H54 (cell line): Measurements from ENCODE around the gene DLG4.
A peak's percentile ranks its signal among the peaks of the same experiment; 100 is the strongest.

ENCODE experiments used
- DNase-seq: peaks from one replicate; pipeline ENCODE4 v3.0.0; 2011; ENCODE audit warnings: low spot score, mixed read lengths; ENCODE audit not compliant: insufficient read length
- FAIRE-seq: peaks from 3 replicates; lab custom pipeline; 2011; peaks lifted over from hg19 to GRCh38; lab: Jason Lieb, UNC
- POLR2A ChIP-seq: IDR thresholded peaks from 2 replicates; pipeline ENCODE4 v1.6.1; 2011; ENCODE audit warnings: low read depth, mild to moderate bottlenecking, low read length

DLG4 gene

DNA sequence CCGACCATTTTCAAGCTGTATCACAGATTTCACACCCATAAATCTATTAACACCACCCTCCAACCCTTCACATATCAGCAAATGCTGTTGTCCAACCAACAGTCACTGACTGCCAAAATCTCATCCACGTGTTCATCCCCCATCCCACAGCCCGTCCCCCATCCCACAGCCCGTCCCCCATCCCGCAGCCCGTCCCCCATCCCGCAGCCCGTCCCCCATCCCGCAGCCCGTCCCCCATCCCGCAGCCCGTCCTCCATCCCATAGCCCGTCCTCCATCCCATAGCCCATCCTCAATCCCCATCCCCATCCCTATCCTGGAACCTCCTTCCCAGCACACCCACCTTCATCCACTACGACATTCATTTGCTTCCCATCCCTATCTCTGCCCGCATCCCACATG is 14.1 kb downstream of the DLG4 start:
- TF ChIP-seq POLR2A = no peak
- no peak for DNase-seq
- FAIRE-seq = no peak

DNA sequence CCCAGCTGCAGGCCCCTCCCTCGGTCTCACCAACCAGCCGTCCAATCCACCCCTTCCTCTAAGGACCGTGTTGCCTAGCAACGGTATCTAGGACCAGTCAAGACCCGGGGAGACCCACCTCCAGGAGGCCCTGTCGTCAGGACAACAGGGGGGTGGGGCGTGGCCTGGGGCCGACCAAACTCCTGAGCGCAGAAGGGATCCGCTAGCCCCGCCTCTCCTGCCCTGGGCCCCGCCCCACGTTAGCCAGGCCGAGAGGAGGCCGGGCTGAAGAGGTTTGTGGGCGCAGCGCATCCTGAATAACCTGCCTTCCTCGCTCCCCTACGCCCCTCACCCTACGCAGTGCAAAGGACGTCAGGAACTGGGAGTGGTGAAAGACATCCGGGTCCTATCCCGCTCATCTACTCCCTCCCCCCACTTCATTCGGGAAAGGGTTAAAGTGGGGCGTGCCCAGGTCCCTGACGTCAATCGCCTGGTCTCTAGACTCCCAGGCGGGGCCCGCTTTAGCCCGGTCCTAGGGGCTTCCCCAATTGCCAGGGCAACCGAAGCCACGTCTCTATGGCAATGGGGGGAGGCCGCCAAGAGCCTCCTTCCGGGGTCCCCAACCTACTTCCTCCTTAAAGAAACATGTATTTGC is 14.7 kb downstream of the DLG4 start:
- TF ChIP-seq POLR2A = no peak
- no peak for DNase-seq
- FAIRE-seq = no peak

DNA sequence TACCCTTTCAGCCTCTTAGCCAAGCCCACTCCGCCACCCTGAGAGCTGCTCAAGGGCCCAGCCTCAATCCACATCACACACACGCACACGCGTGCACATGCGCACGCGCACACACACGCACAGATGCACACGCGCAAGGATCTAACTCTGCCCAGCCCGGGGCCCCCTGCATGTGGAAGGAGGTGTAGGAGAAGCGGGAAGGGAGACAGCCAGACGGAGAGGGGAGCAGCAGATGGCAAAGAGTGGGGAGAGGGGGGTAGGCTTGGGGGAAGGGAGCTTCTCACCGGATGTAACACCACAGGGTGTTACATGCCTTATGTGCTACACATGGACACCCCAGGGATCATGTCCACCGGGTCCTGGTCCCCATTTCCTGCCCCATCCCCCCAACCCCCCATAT is 15.3 kb downstream of the DLG4 start:
- no peak for DNase-seq
- FAIRE-seq = no peak
- no peak for TF ChIP-seq POLR2A

DNA sequence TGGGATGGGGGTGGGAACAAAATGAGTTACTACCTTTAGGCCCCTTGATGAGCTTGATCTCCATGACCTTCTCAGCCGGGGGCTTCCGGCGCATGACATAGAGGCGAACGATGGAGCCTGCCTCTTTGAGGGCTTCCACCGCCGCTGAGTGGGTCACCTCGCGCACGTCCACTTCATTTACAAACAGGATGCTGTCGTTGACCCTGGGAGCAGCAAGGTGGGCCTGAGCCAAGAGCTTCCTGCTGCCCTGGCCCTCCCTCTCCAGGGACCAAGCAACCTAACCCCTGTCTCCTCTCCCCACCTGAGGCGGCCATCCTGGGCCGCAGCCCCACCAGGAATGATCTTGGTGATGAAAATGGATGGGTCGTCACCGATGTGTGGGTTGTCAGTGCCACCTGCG is 16.2 kb downstream of the DLG4 start:
- DNase-seq = no peak
- FAIRE-seq = no peak
- no peak for TF ChIP-seq POLR2A

DNA sequence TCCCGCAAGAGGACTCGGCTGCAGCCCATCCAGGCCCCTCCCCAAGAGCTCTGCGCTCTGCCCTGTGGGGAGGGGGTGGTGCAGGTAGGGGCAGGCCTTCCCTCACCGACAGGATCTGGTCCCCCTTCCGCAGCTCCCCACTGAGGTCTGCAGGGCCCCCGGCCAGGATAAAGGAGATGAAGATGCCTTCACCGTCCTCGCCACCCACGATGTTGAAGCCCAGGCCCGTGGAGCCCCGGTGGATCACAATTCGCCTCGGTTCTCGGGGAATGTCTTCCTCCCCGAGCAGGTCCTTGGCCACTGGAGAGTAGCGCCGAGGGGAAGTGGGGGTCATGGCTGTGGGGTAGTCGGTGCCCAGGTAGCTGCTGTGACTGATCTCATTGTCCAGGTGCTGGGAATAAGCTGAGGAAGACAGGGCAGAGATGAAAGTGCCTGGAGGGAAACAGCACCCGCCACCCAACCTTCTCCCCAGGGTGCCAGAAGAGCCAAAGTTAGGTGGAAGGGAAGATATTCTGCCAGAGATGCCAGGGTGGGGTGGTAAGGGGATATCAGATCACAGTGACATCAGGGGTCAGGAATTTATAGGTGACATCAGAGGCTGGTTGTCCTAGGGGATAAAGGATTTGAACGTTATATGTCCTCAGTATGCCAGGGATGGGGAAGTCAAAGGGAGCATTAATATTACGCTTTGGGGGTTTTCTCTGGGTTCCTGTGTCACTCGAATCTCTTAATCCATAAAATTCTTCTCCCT is 22.8 kb downstream of the DLG4 start:
- no peak for DNase-seq
- no peak for FAIRE-seq
- TF ChIP-seq POLR2A = no peak

DNA sequence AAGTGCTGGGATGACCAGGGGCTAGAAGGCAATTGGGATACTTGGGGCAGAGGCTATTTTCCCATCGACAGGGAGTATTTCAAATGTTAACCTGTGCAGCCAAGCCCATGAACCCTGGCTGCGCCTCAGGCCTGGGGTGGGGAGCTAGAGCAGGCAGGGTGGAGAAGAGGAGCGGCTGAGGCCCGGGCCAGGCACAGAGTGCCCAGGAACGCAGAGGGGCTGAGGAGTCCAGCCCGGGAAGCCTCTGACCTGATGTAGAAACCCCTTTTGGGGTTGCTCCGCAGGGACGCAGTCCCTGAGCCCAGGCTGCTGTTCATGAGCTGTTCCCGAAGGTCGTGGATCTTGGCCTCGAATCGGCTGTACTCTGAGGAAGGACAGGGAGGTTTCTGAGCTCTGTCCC is 23.7 kb downstream of the DLG4 start:
- no peak for TF ChIP-seq POLR2A
- FAIRE-seq (no peak), DNase-seq (no peak)

DNA sequence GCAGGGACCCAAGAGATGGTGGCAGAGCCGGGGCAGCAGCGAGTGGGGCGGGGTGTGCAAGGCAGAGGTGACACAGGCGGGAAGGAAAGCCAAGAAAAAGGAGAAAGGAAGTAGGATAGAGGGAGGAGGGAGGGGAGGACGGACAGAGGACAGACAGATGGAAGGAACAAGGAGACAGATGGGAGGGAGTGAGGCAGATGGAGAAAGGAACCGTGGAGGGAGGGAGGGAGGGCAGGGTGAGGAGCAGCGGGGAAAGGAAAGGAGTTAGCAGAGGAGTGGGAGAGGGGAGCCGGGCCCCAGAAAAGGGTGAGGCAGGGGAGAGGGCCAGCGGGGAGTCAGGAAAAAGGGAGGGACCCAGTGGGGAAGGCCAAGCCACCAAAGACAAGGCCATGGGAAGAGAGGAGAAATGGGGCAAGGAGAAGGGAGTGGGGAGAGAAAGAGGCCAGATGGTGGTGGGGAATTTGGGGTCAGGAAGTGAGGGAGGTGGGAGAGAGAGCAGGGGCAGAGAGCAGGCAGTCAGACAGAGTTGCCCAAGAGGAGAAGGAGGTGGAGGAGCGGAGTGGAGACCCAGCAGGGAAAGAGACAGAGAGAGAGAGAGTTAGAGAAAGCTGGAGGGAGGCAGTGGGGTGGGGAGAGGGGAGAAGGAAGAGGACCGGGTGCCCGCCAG is 27.2 kb downstream of the DLG4 start:
- FAIRE-seq (no peak), DNase-seq (no peak)
- no peak for TF ChIP-seq POLR2A

DNA sequence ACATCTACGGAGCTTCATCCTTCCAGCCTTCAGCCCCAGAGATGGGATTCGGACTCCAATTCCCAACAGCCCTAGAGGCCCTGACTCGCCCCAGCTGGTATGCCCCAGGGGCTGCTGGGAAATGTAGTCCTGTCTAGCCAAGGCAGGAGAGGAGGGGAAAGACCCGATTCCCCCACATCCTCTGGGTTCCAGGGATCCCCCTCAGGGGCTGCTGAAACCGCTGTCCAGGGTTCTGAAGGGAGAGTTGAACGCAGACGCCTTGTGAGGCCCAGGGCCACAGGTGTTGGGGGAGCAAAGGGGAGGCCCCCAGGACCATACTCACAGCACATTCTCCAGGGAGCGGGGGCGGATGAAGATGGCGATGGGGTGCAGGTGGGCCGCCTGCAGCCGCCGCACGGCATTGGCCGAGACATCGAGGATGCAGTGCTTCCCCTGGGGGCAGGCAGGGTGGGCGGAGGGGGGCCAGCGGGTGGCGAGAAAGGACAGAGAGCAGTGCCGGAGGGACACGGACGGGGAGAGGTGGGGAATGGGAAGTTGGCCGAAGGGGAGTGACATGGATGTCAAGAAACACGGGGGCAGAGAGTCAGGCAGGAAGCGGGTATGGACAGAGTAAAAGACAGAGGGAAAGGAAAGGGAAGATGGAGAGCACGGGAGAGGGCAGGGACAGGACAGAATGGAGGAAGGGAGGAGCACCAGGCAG is 27.9 kb downstream of the DLG4 start:
- DNase-seq = peak; percentile 83
- no peak for FAIRE-seq
- no peak for TF ChIP-seq POLR2A

DNA sequence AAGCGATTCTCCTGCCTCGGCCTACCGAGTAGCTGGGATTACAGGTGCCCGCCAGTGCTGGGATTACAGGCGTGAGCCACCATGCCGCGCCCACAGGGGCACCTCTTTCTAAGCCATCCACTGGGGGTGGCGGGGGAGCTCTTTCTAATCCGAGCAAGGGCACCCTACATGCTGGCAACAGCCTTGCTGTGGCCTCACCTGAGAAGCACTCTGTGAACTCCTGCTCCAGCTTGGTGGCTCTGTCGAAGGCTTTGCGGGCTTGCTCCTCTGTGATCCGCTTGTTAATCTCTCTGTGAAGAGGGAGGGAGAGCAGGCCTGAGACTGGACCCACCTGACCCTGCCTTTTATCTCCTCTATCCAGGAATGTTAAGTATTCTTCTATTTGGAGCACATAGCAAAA is 28.6 kb downstream of the DLG4 start:
- TF ChIP-seq POLR2A = no peak
- FAIRE-seq = no peak
- DNase-seq = no peak

DNA sequence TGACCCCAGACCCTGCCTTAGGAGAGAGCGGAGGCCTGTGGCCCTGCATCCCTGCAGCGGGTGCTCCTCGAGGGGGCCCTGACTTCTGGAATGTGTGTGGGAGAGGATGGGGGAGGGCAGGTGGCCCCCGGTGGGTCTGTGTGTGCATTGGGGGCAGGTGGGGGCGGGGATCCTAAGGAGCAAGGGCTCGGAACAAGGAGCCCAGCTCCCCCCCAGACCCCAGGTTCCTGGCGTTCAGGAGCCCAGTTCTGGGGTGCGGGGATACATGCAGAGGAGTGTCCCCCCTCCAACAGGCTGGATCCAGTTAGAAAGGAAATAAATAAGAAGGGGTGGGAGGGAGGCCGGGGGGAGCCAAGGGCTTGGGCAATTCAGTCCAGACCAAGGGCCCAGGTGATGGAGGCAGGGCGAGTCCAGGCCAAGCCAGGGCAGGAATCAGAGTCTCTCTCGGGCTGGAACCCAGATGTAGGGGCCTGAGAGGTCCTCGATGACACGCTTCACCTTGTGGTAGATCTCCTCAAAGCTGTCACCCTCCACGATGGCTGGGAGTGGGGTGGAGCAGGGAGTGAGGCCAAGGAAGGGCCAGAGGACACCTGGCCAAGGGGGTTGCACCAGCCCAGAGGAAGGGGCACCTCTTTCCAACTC is 29.2 kb downstream of the DLG4 start:
- TF ChIP-seq POLR2A = no peak
- DNase-seq (no peak), FAIRE-seq (no peak)

DNA sequence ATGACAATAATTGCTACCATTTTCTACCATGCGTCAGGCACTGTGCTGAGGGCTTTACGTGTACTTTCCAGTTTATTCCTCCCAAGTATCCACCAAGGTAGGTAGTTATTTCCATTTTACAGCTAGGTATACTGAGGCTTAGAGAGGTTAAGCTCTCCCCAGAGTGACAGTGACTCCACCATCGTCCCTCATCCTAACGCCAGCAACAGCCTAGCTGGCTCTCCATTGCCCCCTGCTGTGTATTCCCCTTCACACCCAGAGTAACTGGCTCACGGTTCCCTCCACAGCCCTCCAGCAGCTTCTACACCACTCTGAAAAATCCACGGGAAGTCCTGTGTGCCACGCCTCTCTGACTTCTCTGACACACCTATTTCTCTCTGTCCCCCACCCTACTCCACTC is 33.4 kb downstream of the DLG4 start:
- DNase-seq (no peak), FAIRE-seq (no peak)
- TF ChIP-seq POLR2A = no peak

DNA sequence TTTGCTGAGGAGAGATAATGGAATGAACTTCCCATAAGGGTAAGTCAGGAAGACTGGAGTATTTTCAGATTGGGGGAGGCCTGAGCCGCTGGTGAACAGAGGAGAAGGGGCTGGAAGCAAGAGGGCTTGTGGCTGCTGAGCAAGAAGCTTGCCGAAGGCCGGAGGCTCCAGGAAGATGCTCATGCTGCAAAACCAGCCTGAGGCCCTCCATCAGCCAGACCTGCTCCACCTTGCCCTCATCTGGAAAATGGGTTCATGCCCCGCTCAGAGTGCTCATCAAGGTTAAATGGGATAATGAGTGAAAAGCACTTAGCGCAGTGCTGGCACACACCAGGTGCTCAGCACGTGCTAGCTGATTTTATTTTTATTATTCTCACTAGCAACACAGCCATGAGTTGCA is 35.0 kb downstream of the DLG4 start:
- DNase-seq = no peak
- TF ChIP-seq POLR2A = no peak
- FAIRE-seq = no peak

DNA sequence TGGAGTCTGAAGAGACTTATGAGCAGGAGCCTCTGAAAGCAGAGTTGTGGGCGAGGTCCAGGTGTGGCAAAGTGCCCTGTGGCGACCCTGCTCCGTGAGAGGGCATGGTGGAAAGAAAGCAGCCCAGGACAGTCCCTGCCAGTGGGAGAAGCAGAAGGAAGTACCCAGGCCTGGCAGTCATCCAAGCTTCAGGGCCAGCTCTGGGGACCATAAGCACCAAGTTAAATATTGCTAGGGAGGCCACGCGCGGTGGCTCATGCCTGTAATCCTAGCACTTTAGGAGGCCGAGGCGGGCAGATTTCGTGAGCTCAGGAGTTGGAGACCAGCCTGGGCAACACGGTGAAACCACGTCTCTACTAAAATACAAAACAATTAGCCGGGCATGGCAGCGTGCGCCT is 35.5 kb downstream of the DLG4 start:
- no peak for TF ChIP-seq POLR2A
- FAIRE-seq = no peak
- no peak for DNase-seq
